Uterus (tissue), 4 donors: ENCODE results near the gene VIM. TPM values are rescaled to one million over a fixed set of nuclear protein-coding genes. Genes with fewer than 3 reads are reported as not detected.
"Not testable (repeated sequence)": the region's sequence is repeated elsewhere in the genome, so short reads cannot be mapped to it uniquely, and the experiment has no call there.

Experiments used
- DNase-seq, 2 donors: peaks; one replicate each; pipeline ENCODE4 v3.0.0-alpha.2; 2019 to 2020
- H3K27ac ChIP-seq, 2 donors: fragments of 200-600 bp; sonication (generic); 1 replicate in 1 of 2; 2 replicates in 1 of 2; pipeline ENCODE4 v1.5.1; 2016 to 2018
- H3K27me3 ChIP-seq, 2 donors: fragments of 200-600 bp; sonication (generic); one replicate each; pipeline ENCODE4 v1.5.1; 2018 to 2019; ENCODE audit warnings: control low read depth in 1 of 2
- H3K36me3 ChIP-seq, 2 donors: fragments of 200-600 bp; sonication (generic); one replicate each; pipeline ENCODE4 v1.5.1; 2019; ENCODE audit warnings: control low read depth in 1 of 2
- H3K4me1 ChIP-seq, 2 donors: fragments of 200-600 bp; sonication (generic); one replicate each; pipeline ENCODE4 v1.5.1; 2018 to 2019; ENCODE audit warnings: control low read depth in 1 of 2
- H3K4me3 ChIP-seq, 2 donors: fragments of 200-600 bp; sonication (generic); 1 replicate in 1 of 2; 2 replicates in 1 of 2; pipeline ENCODE4 v1.5.1; 2018 to 2019; ENCODE audit warnings: mild to moderate bottlenecking in 1 of 2
- H3K9me3 ChIP-seq, 2 donors: fragments of 200-600 bp; sonication (generic); one replicate each; pipeline ENCODE4 v1.5.1; 2019; ENCODE audit warnings: control low read depth in 1 of 2
- POLR2A ChIP-seq, 2 donors: fragments of 450-650 bp; IDR thresholded peaks; one replicate each; pipeline ENCODE4 v1.6.1; 2016; ENCODE audit warnings: antibody characterized with exemption in 2 of 2, mild to moderate bottlenecking in 1 of 2, moderate library complexity in 1 of 2
- intact Hi-C: fragments of 100-400 bp; cut with DNase I; formaldehyde crosslinking; loops from one replicate; pipeline ENCODE4 v1.15.1; 2023; ENCODE audit warnings: low total_unique reads
- total RNA-seq, 4 donors: library from RNA; depleted of rRNA in 3 of 4; stranded (reverse); fragments of >200 nt in 3 of 4; gene quantifications; one replicate each; pipeline versions ENCODE4 v1.1.0 to v1.2.4, GENCODE V29; 2014 to 2023
- TF ChIP-seq, protein P1 (sequence below), 4 experiments: fragments of 200-600 bp in 2 of 4; fragments of 450-650 bp in 2 of 4; sonication (generic) in 2 of 4; IDR thresholded peaks; one replicate each; pipeline ENCODE4 v1.5.1; 2016 to 2019; ENCODE audit warnings: antibody characterized with exemption in 4 of 4, mild to moderate bottlenecking in 2 of 4, moderate library complexity in 1 of 4
- donor health status: DM: yes; HTN: yes; CAD: no.

The VIM gene
- total RNA-seq, 4 donors from 2014 or later = 1,892 to 2,495 (median 2,052) TPM

DNA sequence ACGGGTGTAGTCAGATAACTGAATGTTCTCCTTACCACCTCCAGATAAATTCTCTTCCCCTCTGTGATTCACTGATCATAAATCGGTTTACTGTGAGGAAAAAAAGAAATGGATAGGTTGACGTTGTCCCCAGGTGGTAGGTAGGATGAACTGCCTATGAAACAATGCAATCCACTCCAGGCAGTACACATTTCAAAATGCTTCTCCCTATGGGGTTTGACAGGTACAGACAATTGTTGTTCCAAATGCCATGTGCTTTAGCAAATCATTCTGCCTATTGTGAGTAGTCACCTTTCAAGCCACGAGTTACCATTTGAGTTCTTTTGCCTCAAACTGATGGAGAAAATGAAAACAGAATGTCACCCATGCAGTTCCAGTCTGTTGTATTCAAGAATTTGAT is 21.8 kb downstream of the VIM start:
- Histone ChIP-seq H3K4me1 (no peaks in the 10 kb centered on the region), H3K36me3 (no peaks in the 10 kb centered on the region), H3K9me3 (no peaks in the 10 kb centered on the region), H3K27ac (no peak overlapping the region), H3K4me3 (no peak overlapping the region), H3K27me3 (no peaks in the 10 kb centered on the region)
- no peak for DNase-seq
- TF ChIP-seq, protein P1, sequence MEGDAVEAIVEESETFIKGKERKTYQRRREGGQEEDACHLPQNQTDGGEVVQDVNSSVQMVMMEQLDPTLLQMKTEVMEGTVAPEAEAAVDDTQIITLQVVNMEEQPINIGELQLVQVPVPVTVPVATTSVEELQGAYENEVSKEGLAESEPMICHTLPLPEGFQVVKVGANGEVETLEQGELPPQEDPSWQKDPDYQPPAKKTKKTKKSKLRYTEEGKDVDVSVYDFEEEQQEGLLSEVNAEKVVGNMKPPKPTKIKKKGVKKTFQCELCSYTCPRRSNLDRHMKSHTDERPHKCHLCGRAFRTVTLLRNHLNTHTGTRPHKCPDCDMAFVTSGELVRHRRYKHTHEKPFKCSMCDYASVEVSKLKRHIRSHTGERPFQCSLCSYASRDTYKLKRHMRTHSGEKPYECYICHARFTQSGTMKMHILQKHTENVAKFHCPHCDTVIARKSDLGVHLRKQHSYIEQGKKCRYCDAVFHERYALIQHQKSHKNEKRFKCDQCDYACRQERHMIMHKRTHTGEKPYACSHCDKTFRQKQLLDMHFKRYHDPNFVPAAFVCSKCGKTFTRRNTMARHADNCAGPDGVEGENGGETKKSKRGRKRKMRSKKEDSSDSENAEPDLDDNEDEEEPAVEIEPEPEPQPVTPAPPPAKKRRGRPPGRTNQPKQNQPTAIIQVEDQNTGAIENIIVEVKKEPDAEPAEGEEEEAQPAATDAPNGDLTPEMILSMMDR (IDR thresholded peaks at IDR 0.05) = peak in 2 of 4 experiments; percentile 11 to 18
- TF ChIP-seq POLR2A (IDR thresholded peaks at IDR 0.05) = no peak
- intact Hi-C loops = no loop called here

DNA sequence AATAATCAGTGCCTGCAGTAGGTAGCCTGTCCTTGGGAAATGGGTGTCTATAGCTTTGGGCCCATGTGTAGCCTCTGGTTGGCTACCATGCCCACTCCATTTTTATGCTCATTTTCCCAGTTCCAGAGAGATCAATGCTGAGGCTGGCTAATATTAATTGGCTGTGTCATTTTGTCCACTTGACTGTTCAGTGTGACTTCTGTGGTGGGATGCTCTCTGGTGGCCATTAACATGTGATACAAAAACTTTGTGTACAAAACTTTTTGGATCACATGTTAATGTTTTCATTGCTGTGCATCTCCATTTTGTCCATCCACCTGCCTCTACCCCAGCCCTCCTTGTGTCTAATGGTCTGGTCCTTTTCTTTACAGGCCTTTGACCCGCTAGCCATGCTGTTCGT is 22.7 kb downstream of the VIM start:
- no peak overlapping the region for H3K4me3 ChIP-seq
- no peaks in the 10 kb centered on the region for H3K9me3 ChIP-seq

DNA sequence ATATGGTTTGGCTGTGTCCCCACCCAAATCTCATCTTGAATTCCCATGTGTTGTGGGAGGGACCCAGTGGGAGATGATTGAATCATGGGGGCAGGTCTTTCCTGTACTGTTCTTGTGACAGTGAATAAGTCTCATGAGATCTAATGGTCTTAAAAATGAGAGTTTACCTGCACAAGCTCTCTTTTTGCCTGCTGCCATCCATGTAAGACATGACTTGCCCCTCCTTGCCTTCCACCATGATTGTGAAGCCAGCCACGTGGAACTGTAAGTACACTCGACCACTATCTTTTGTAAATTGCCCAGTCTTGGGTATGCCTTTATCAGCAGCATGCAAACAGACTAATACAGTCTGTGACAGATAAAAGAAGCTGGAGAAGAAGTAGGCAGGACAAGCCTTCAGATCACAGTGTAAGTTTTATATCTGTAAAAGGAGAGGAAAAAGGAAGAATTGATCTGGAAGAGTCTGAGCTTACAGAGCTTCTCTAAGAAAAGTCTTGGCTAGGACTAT is 26.6 kb downstream of the VIM start:
- DNase-seq, H3K36me3 ChIP-seq, H3K27ac ChIP-seq, H3K4me3 ChIP-seq, H3K9me3 ChIP-seq, H3K4me1 ChIP-seq, H3K27me3 ChIP-seq: not testable (repeated sequence)
- intact Hi-C loops = loop anchor here (5.0 kb wide), 1 partner anchor 412 kb away; no protein-coding TSS in a partner anchor

More for the DNA sequence above, 22.7 kb downstream of the VIM start:
- intact Hi-C loops = no loop called here
- Histone ChIP-seq H3K27ac (no peak overlapping the region), H3K36me3 (no peaks in the 10 kb centered on the region), H3K27me3 (no peaks in the 10 kb centered on the region), H3K4me1 (no peaks in the 10 kb centered on the region)
- TF ChIP-seq POLR2A (IDR thresholded peaks at IDR 0.05) = no peak
- TF ChIP-seq, protein P1 (IDR thresholded peaks at IDR 0.05) = peak in 2 of 4 experiments; percentile 8 to 23
- DNase-seq = no peak

DNA sequence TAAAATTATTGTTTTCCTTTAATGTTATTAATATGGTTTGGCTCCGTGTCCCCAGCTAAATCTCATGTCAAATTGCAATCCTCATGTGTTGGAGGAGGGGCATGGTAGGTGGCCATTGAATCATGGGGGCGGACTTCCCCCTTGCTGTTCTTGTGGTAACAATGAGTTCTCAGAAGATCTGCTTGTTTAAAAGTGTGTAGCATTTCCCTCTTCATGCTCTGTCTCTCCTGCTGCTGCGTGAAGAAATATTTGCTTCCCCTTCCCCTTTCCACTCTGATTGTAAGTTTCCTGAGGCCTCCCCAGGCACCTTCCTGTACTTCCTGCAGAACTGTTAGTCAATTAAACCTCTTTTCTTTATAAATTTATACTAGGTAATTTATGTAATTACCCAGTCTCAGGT is 27.5 kb downstream of the VIM start:
- H3K4me3 ChIP-seq = no peak overlapping the region
- H3K9me3 ChIP-seq = no peaks in the 10 kb centered on the region
- TF ChIP-seq, protein P1 (IDR thresholded peaks at IDR 0.05) = no peak
- TF ChIP-seq POLR2A (IDR thresholded peaks at IDR 0.05) = no peak
- no peaks in the 10 kb centered on the region for H3K27me3 ChIP-seq
- no peak for DNase-seq
- no peaks in the 10 kb centered on the region for H3K4me1 ChIP-seq
- intact Hi-C loops = loop anchor here (5.0 kb wide), 1 partner anchor 413 kb away; no protein-coding TSS in a partner anchor
- no peaks in the 10 kb centered on the region for H3K36me3 ChIP-seq
- H3K27ac ChIP-seq = no peak overlapping the region

DNA sequence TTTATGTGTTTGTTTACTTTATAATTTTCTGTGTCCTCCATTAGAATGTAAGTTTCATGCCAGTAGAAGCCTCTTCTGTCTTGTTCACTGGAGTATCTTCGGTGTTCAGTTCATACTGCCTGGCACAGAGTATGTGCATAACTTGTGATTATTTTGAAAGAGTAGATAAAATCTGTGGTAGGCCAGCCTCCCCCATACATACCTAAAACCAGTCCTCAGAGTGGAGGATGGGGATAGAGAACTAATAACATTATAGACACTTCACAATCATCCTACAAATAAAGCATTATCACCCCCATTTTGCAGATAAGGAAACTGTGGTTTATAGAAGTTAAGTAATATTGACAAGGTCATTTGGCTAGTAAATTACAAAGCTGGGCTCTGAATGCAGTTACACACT is 28.0 kb downstream of the VIM start:
- H3K4me3 ChIP-seq = no peak overlapping the region
- H3K27ac ChIP-seq = no peak overlapping the region
- intact Hi-C loops = loop anchor here (5.0 kb wide), 1 partner anchor 414 kb away; no protein-coding TSS in a partner anchor
- no peaks in the 10 kb centered on the region for H3K27me3 ChIP-seq
- no peaks in the 10 kb centered on the region for H3K9me3 ChIP-seq
- DNase-seq = no peak
- no peaks in the 10 kb centered on the region for H3K36me3 ChIP-seq
- TF ChIP-seq POLR2A (IDR thresholded peaks at IDR 0.05) = no peak
- TF ChIP-seq, protein P1 (IDR thresholded peaks at IDR 0.05) = no peak
- H3K4me1 ChIP-seq = no peaks in the 10 kb centered on the region
